ENCODE results near the gene MN1.

- TF ChIP-seq, protein P1, sequence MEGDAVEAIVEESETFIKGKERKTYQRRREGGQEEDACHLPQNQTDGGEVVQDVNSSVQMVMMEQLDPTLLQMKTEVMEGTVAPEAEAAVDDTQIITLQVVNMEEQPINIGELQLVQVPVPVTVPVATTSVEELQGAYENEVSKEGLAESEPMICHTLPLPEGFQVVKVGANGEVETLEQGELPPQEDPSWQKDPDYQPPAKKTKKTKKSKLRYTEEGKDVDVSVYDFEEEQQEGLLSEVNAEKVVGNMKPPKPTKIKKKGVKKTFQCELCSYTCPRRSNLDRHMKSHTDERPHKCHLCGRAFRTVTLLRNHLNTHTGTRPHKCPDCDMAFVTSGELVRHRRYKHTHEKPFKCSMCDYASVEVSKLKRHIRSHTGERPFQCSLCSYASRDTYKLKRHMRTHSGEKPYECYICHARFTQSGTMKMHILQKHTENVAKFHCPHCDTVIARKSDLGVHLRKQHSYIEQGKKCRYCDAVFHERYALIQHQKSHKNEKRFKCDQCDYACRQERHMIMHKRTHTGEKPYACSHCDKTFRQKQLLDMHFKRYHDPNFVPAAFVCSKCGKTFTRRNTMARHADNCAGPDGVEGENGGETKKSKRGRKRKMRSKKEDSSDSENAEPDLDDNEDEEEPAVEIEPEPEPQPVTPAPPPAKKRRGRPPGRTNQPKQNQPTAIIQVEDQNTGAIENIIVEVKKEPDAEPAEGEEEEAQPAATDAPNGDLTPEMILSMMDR (IDR thresholded peaks at IDR 0.05; ENCODE audit: insufficient read depth, low read length, poor library complexity, severe bottlenecking), result no peak
- TF ChIP-seq EZH2phosphoT487 (conservative IDR thresholded peaks at IDR 0.05; ENCODE audit: low read length), result no peak
These were observed 83.1 kb downstream of the MN1 start for GRCh38 chr22:27718186-27719035.

All from SU-DHL-6 (cell line).